Endothelial cell of umbilical vein (primary cell): ENCODE results near the gene UPF1. TPM values are rescaled to one million over a fixed set of nuclear protein-coding genes. Genes with fewer than 3 reads are reported as not detected.
A peak's percentile ranks its signal among the peaks of the same experiment; 100 is the strongest.

Experiments used
- BruUV-seq: library from RNA; stranded (reverse); fragments of 400-500 nt; replicated peaks from 2 replicates; lab custom pipeline; 2021; lab: Mats Ljungman, UMichigan
- CTCF ChIA-PET: fragments of 300-600, 350-600 bp; sonication (Branson Sonifier 250); formaldehyde crosslinking; loops from one replicate; lab custom pipeline; 2021; ENCODE audit warnings: antibody characterized with exemption, inconsistent platforms; lab: Charles Lee
- POLR2A ChIA-PET: fragments of 300-600, 350-600 bp; sonication (Branson Sonifier 250); formaldehyde crosslinking; loops from one replicate; lab custom pipeline; 2021; ENCODE audit warnings: antibody characterized with exemption, inconsistent platforms; lab: Charles Lee
- DNase-seq: peaks from one replicate; pipeline ENCODE4 v3.0.0-alpha.2; 2011; ENCODE audit warnings: low read depth, low spot score
- FAIRE-seq: peaks from 2 replicates; lab custom pipeline; 2011; peaks lifted over from hg19 to GRCh38; lab: Jason Lieb, UNC
- H2AFZ ChIP-seq: 2 replicates; pipeline ENCODE4 v1.6.0; 2012; ENCODE audit warnings: low read depth, low read length, control low read depth, inconsistent platforms
- H3K27ac ChIP-seq: 2 replicates; pipeline ENCODE4 v1.5.1; 2011; ENCODE audit warnings: low read depth, mild to moderate bottlenecking, control low read depth, low read length, moderate library complexity; ENCODE audit not compliant: insufficient read depth
- H3K27me3 ChIP-seq, 2 experiments: 2 replicates each; pipeline versions ENCODE4 v1.6.0 to v1.6.1; 2011; ENCODE audit warnings: low read length in 2 of 2, mixed read lengths in 1 of 2; ENCODE audit not compliant: control insufficient read depth in 2 of 2, insufficient read depth in 2 of 2
- H3K36me3 ChIP-seq, 2 experiments: 2 replicates in 1 of 2; 3 replicates in 1 of 2; pipeline ENCODE4 v1.5.1; 2011; ENCODE audit warnings: low read length in 2 of 2, mild to moderate bottlenecking in 1 of 2, moderate library complexity in 1 of 2; ENCODE audit not compliant: control insufficient read depth in 2 of 2, insufficient read depth in 2 of 2; ENCODE audit errors: extremely low read depth in 1 of 2
- H3K4me1 ChIP-seq: 3 replicates; pipeline ENCODE4 v1.5.1; 2011; ENCODE audit warnings: mild to moderate bottlenecking, low read length; ENCODE audit not compliant: control insufficient read depth, insufficient read depth; ENCODE audit errors: extremely low read depth
- H3K4me2 ChIP-seq: 2 replicates; pipeline ENCODE4 v1.6.1; 2011; ENCODE audit warnings: low read length, control low read depth, mixed read lengths; ENCODE audit not compliant: insufficient read depth
- H3K4me3 ChIP-seq, 3 experiments: fragments of 200-600 bp in 1 of 3; sonication (generic), shearing (Covaris generic) in 1 of 3; replicated peaks in 1 of 3; 2 replicates each; pipeline ENCODE4 v1.5.1; 2011 to 2016; ENCODE audit warnings: control low read depth in 3 of 3, low read length in 3 of 3, mild to moderate bottlenecking in 2 of 3, inconsistent platforms in 1 of 3, low read depth in 1 of 3, moderate library complexity in 1 of 3; ENCODE audit not compliant: insufficient read depth in 1 of 3
- H3K79me2 ChIP-seq: 2 replicates; pipeline ENCODE4 v1.6.0; 2012; ENCODE audit warnings: low read length, inconsistent platforms; ENCODE audit not compliant: control insufficient read depth, insufficient read depth
- H3K9ac ChIP-seq: replicated peaks from 2 replicates; pipeline ENCODE3; 2011; ENCODE audit warnings: low read length, control low read depth; ENCODE audit not compliant: insufficient read depth; ENCODE audit errors: extremely low read depth
- H3K9me1 ChIP-seq: replicated peaks from 3 replicates; pipeline ENCODE4 v1.6.0; 2011; ENCODE audit warnings: mild to moderate bottlenecking, low read length; ENCODE audit not compliant: control insufficient read depth, insufficient read depth; ENCODE audit errors: extremely low read depth
- H3K9me3 ChIP-seq: replicated peaks from 2 replicates; pipeline ENCODE4 v1.5.1; 2012; ENCODE audit warnings: low read length, inconsistent platforms; ENCODE audit not compliant: control insufficient read depth, insufficient read depth
- H4K20me1 ChIP-seq: replicated peaks from 2 replicates; pipeline ENCODE3; 2011; ENCODE audit warnings: mild to moderate bottlenecking, low read length; ENCODE audit not compliant: control insufficient read depth, insufficient read depth; ENCODE audit errors: extremely low read depth
- EZH2 ChIP-seq: IDR thresholded peaks from 2 replicates; pipeline ENCODE4 v1.6.1; 2012; ENCODE audit warnings: borderline replicate concordance, low read depth, mild to moderate bottlenecking, moderate library complexity, low read length, inconsistent platforms; ENCODE audit not compliant: severe bottlenecking
- GATA2 ChIP-seq: IDR thresholded peaks from 2 replicates; pipeline ENCODE4 v1.7.0; 2011; ENCODE audit warnings: low read depth, mild to moderate bottlenecking, moderate library complexity, mixed read lengths, low read length; ENCODE audit not compliant: insufficient read length, insufficient read depth
- MAX ChIP-seq: IDR thresholded peaks from 2 replicates; pipeline ENCODE4 v1.6.1; 2011; ENCODE audit not compliant: insufficient read depth, insufficient read length
- dilution Hi-C: fragments of 300-500 bp; cut with MboI; formaldehyde crosslinking; loops from one replicate; pipeline ENCODE4 v1.15.0; 2019; ENCODE audit warnings: low sequenced_read_pairs; ENCODE audit not compliant: extremely low pct_ligation_motif_present
- intact Hi-C: fragments of 100-400 bp; cut with micrococcal nuclease; formaldehyde crosslinking; loops from one replicate; pipeline ENCODE4 v1.10.0; 2022
- polyA plus RNA-seq, 4 experiments: library from polyadenylated mRNA; depleted of rRNA in 3 of 4; stranded (reverse) in 3 of 4; unstranded in 1 of 4; fragments of >200 nt; gene quantifications; 2 replicates each; pipeline versions ENCODE4 v1.2.1 to v1.2.3, GENCODE V29; 2011 to 2012; ENCODE audit warnings: missing spikeins in 1 of 4
- total RNA-seq: library from RNA; stranded (reverse); gene quantifications from 2 replicates; pipeline ENCODE4 v1.2.3, GENCODE V29; 2021

Gene UPF1
- total and polyA plus RNA-seq, 2 donors (not counting 3 experiments of a cell fraction or from before 2014, with no cell fraction given): 65.9 to 68.2 TPM

- Histone ChIP-seq H2AFZ (no peak overlapping the region), H3K9me1 (no peaks in the 10 kb centered on the region), H3K36me3 (peaks cover 29 to 77% of the 10 kb centered on the region in 2 experiments), H3K9me3 (no peaks in the 10 kb centered on the region), H3K9ac (no peak overlapping the region), H3K79me2 (no peaks in the 10 kb centered on the region), H4K20me1 (no peaks in the 10 kb centered on the region), H3K27ac (no peak overlapping the region), H3K4me3 (no peak overlapping the region), H3K4me1 (peaks cover 11% of the 10 kb centered on the region), H3K27me3 (no peaks in the 10 kb centered on the region), H3K4me2 (no peak overlapping the region)
- FAIRE-seq (no peak), DNase-seq (no peak)
- no peak for TF ChIP-seq MAX
- dilution Hi-C loops (no loop called here), intact Hi-C loops (no loop called here)
- CTCF ChIA-PET: interaction anchor here (1.5 to 2.4 kb wide), 2 partner anchors 11 to 128 kb away, joined by 4 to 24 read pairs; no protein-coding TSS in a partner anchor
- BruUV-seq: no TSS peak
- POLR2A ChIA-PET: no interaction called here
Measured at GRCh38 chr19:18858906-18859646, 27.3 kb downstream of the UPF1 start.

GRCh38 chr19:18859676-18860301 lies 28.0 kb downstream of the UPF1 start:
- Histone ChIP-seq H3K27me3 (no peaks in the 10 kb centered on the region), H3K9ac (no peak overlapping the region), H3K9me3 (no peaks in the 10 kb centered on the region), H3K27ac (peak overlapping the region; percentile 16), H3K4me3 (no peak overlapping the region), H3K4me2 (no peak overlapping the region), H3K36me3 (peaks cover 29 to 72% of the 10 kb centered on the region in 2 experiments), H3K9me1 (no peaks in the 10 kb centered on the region), H3K79me2 (no peaks in the 10 kb centered on the region), H4K20me1 (no peaks in the 10 kb centered on the region), H3K4me1 (peaks cover 11% of the 10 kb centered on the region), H2AFZ (no peak overlapping the region)
- peak; percentile 88 for FAIRE-seq
- DNase-seq: peak; percentile 73
- POLR2A ChIA-PET: no interaction called here
- dilution Hi-C loops (no loop called here), intact Hi-C loops (loop anchor here (10.0 kb wide), 1 partner anchor 55 kb away; the partner anchor contains the start of genes COPE and DDX49)
- no TSS peak for BruUV-seq
- TF ChIP-seq EZH2: no peak
- no peak for TF ChIP-seq GATA2
- CTCF ChIA-PET: interaction anchor here (1.5 to 2.4 kb wide), 2 partner anchors 12 to 127 kb away, joined by 4 to 24 read pairs; no protein-coding TSS in a partner anchor
